ENCODE data around the gene ZNF76.
"Not testable (repeated sequence)": the region's sequence is repeated elsewhere in the genome, so short reads cannot be mapped to it uniquely, and the experiment has no call there.

Gene ZNF76

DNA sequence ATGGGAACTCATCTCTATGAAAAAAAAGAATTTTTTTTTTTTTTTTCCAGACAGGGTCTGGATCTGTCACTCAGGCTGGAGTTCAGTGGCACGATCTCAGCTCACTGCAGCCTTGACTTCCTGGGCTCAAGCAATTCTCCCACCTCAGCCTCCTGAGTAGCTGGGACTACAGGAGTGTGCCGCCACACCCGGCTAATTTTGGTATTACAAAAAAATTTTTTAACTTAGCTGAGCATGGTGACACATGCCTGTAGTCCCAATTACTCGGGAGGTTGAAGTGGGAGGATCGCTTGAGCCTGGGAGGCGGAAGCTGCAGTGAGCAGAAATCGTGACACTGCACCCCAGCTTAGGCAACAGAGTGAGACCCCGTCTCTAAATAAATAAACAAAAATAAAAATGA is 45.6 kb downstream of the ZNF76 start:
- peak in 1 of 2 donors; percentile 47 for DNase-seq

DNA sequence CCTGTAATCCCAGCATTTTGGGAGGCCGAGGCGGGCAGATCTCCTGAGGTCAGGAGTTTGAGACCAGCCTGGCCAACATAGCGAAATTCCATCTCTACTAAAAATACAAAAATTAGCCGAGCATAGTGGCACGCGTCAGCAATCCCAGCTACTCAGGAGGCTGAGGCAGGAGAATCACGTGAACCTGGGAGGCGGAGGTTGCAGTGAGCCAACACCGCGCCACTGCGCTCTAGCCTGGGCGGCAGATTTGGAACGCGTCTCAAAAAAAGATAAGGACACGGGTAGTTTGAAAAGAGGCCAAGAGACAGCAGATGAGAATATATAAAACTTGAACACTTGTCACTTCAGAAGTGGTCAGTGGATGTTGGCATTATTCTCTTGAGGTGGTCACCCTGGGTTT is 47.6 kb downstream of the ZNF76 start:
- not testable (repeated sequence) for DNase-seq

DNA sequence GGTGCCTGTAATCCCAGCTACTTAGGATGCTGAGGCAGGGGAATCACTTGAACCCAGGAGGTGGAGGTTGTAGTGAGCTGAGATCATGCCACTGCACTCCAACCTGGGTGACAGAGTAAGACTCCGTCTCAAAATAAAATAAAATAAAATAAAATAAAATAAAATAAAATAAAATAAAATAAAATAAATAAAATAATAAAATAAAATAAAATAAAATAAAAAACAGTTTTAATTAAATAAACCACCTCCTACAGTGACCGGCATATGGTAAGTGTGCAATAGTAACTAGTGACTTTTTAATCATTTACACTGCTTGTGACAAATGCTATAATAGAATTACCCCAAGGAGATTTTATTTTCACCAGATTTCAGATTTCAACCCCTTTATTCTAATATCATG is 49.0 kb downstream of the ZNF76 start:
- not testable (repeated sequence) for DNase-seq

DNA sequence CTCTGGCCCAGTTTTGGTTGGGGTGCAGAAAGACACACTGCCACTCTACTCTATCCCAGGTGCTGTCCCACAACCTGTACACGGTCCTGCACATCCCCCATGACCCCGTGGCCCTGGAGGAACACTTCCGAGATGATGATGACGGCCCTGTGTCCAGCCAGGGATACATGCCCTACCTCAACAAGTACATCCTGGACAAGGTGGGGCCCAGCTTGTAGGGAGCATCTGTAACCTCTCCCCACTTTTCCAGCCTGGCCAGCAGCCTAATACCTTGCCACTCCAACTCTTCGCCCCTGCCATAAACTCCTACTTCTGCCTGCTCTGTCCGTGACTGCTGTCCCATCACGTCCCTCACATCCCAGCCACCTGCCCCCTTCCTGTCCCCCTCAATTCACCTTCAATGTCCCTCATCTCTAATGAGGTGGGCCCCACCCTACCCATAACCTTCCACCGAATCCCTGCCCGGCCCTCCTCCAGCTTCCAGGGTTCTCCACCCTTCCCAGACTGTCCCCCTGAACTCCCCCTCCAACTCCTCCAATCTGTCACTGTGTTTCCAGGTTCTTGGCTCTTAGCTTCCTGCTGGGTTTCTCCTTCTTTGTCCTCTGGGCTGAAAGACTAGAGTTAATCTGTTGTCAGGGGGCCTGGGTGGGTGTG is 50.2 kb downstream of the ZNF76 start:
- no peak for DNase-seq

DNA sequence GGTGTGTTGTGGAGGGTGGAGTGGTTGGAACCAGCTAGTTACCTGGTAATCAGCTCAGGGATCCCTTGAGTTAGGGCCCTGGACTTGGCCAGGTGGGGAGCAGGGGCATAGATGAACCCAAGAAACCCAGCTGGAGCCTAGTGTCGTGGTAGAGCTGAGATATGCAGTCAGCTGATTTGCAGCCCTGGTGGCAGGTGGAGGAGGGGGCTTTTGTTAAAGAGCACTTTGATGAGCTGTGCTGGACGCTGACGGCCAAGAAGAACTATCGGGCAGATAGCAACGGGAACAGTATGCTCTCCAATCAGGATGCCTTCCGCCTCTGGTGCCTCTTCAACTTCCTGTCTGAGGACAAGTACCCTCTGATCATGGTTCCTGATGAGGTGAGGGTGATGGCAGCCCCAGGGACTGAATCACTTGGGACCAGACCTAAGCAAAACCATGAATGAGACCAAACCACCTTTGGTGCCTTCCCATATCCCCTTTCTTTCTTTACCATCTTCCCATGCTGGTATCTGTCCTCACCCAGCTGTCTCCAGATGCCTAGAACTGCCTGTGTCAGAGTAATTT is 50.8 kb downstream of the ZNF76 start:
- DNase-seq = peak in 1 of 2 donors; percentile 27

DNA sequence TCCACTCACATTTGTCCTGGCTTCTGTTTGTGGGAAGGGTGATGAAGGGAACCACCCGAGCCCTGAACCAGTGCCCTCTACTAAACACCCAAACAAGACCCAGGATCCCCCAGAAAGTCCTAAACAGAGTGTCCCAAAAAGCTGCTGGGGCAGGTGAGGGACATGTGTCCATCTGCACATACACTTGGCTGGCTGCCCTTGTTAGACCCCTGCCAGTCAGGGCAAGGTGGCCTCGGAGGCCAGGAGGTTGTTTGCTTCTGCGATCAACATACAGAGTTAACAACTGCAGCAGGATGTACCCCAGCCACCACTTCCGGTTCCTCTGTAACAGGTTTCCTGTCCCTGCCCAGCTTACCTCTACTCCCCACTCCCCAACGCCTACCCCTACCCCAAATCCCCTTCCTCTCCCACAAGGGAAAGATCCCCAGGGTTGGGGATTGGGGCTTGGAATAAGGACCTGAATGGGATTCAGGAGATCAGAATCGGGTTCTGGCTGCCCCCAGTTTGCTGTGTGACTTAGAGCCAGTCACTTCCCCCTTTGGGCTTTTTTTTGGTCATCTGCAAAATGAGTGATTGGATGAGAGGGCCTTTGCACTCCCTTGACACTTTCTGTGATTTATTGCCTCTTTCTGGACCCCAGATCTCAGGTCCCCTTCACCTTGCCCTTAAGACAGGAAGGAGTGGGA is 52.0 kb downstream of the ZNF76 start:
- DNase-seq = peak; percentile 56 to 66

DNA sequence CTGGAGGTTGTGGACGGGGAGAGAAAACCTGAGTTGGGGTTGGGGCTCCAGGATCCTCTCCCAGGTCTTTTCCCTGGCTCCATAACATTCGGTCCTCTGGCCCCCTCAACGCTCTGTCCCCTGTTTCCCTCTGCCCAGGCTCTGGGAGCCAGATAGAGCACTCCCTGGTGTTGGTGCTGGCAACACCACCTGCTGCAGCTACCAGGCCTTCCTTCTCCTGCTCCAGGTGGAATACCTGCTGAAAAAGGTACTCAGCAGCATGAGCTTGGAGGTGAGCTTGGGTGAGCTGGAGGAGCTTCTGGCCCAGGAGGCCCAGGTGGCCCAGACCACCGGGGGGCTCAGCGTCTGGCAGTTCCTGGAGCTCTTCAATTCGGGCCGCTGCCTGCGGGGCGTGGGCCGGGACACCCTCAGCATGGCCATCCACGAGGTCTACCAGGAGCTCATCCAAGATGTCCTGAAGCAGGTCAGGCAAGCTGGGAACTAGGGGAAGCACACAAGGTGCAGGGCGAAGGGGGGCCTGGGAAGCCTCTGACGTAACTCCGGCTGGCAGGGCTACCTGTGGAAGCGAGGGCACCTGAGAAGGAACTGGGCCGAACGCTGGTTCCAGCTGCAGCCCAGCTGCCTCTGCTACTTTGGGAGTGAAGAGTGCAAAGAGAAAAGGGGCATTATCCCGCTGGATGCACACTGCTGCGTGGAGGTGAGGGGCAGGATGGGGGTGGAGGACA is 52.7 kb downstream of the ZNF76 start:
- DNase-seq = no peak

DNA sequence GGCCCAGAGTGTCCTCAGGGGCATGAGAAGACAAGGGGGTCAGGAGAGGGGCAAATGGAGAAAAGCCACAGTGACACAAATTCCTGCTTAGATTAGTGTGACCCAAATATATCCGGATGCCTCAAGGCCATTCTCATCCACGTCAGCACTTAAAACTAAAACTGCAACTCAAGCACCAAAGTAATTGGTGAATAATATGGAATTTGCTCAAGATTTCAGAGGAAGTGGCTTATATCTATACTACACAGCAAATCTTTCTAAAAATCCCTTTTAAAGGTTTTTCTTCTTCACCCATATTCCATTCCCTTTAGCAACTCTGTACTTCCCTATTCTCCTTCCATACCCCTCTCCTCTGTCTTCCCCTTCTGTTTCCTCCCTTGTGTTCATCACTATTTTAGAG is 53.3 kb downstream of the ZNF76 start:
- no peak for DNase-seq

DNA sequence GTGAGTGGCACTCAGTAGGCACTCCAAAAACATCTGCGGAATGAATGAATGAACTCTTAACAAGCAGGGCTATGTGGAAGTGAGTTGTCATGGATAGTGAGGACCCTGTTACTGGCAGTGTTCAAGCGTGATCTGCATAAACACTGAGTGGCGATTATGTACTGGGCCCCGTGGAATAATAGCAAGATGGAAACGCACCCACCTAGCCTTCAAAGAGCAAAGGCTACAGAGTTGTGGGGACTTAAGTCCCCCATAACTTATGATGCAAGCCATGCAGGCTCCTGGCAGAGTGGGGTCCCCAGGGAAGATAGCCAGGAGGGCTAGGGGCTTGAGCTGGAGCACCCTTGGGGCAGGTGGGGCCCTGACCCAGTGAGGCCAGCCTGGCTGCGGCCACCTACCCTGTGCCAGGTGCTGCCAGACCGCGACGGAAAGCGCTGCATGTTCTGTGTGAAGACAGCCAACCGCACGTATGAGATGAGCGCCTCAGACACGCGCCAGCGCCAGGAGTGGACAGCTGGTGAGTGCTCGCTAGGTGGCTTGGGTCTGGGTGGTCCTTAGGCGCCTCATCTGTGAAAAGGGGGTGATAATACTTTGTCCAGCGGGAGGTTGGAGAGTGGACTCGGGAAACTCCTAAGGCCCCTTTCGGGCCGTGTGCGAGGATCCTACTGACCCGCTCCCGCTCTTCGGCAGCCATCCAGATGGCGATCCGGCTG is 58.1 kb downstream of the ZNF76 start:
- no peak for DNase-seq

DNA sequence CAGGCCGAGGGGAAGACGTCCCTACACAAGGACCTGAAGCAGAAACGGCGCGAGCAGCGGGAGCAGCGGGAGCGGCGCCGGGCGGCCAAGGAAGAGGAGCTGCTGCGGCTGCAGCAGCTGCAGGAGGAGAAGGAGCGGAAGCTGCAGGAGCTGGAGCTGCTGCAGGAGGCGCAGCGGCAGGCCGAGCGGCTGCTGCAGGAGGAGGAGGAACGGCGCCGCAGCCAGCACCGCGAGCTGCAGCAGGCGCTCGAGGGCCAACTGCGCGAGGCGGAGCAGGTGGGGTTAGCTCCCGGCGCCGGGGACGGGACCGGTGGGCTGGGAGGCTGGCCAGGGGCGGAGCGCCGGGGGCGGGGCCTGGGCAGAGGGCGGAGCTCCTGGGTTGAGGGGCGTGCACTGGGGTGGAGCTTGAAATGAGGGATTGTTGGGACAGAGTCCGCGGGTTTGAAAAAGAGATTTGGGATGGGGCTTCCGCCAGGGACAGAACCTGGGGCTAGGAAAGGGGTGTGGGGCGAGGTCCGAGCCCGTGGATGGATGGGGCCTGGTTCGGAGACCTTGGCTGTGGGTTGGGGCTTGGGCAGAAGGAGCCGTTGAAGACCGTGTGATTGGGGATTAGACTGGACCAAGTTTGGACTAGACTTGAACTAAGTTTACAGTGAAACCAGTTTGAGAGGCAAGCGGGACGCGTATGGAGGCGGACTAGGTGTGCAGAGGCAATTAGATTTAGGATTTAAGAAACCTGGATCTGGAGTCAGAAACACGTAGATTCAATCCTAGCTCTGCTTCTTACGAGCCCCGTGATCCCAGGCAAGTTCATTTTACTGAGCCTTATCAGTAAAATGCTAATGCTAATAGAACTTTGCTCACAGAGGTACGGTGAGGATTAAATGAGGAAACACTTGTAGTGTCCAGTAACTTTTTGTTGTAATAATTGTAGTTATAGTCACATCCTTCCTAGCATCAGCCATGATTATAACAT is 58.9 kb downstream of the ZNF76 start:
- no peak for DNase-seq

DNA sequence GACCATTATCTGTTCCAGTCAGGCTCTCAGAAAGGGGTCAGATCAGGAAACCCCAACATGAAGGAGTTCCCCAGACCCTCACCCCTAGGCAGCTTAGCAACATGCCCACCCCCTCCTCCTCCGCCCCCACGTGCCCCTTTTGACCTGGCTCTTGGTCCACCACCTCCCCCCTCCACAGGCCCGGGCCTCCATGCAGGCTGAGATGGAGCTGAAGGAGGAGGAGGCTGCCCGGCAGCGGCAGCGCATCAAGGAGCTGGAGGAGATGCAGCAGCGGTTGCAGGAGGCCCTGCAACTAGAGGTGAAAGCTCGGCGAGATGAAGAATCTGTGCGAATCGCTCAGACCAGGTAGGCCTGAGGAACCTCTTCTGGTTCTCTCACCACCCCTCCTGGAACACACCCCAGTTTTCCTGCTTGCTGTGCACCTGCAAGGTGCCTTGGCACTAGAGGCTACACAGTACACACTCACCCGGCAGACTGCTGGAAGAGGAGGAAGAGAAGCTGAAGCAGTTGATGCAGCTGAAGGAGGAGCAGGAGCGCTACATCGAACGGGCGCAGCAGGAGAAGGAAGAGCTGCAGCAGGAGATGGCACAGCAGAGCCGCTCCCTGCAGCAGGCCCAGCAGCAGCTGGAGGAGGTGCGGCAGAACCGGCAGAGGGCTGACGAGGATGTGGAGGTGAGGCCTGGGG is 60.0 kb downstream of the ZNF76 start:
- no peak for DNase-seq

DNA sequence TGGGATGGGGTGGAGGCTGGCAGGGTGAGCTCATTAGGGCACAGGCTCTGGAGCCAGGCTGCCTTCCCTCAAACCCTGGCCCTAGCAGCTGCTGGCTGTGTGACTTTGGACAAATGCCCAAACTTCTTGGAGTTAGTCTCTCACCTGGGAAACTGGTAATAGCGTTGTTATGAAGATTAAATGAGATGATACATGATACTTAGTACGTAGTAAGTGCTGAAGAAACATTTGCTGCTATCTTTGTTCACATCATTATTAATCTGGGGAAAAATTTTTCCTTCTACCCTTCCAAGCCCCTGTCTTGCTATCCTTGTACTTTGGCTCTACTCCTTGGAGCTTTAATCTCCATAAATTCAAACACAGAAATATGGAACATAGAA is 60.5 kb downstream of the ZNF76 start:
- no peak for DNase-seq

DNA sequence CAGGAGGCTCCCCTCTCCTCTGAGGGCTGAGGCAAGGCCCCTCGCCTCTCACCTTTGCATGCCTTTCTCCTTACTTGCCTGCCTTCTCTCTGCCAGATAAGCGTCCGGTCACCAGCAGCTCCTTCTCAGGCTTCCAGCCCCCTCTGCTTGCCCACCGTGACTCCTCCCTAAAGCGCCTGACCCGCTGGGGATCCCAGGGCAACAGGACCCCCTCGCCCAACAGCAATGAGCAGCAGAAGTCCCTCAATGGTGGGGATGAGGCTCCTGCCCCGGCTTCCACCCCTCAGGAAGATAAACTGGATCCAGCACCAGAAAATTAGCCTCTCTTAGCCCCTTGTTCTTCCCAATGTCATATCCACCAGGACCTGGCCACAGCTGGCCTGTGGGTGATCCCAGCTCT is 61.6 kb downstream of the ZNF76 start:
- DNase-seq = no peak

DNA sequence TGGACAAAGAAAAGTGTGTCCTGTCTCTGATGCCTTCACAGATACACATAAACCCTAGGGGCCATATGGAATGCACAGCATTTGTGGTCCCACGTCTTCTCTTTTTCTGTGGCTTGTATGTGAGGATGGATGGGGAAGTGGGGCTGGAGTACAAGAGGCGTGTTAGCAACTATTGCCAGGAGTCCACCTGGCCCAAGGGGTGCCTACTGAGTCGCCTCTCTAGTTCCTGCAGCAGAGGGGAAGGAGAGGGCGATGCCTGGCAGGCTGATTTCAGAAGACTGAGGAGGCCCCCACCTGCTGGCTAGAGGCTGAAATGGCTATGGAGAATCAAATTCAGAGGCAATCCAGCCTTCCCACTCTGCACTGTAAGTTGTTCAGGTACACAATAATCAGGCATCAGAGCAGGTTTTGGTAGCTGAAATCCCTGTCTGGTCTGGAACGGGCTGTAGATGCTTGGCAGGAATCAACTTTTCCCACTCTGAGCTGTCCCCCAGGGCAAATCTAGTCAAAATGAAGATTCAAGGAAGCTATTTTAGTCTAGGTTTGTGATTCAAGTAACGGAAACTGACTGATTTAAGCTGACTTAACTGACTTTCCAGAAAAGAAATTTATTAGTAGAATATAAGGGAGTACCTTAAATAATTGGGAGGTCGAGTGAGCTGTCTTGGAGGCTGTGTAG is 68.0 kb downstream of the ZNF76 start:
- peak; percentile 75 to 83 for DNase-seq

DNA sequence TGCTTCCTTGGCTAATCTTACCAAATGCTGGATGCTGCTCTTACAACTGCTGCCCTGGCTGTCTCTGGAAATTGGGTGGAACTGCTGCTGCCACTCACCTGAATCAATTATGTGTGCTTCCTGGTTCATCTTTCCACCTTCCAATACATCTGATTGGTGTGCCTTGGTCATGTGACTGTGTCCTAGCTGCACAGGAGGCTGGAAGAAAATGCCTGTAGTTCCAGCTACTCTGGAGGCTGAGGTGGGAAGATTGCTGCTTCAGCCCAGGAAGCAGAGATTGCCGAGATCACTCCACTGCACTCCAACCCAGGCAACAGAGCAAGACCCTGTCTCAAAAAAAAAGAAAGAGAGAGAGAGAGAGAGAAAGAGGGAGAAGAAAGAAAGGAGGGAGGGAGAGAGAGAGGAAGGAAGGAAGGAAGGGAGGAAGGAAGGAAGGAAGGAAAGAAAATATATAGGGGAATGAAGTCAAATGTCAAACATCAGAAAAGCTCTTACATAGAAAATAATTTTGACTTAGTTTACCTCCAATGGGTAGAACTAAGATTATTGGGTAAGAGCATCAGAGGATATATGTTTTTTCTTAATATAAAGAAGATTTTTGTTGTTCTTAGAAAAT is 68.7 kb downstream of the ZNF76 start:
- DNase-seq = no peak

DNA sequence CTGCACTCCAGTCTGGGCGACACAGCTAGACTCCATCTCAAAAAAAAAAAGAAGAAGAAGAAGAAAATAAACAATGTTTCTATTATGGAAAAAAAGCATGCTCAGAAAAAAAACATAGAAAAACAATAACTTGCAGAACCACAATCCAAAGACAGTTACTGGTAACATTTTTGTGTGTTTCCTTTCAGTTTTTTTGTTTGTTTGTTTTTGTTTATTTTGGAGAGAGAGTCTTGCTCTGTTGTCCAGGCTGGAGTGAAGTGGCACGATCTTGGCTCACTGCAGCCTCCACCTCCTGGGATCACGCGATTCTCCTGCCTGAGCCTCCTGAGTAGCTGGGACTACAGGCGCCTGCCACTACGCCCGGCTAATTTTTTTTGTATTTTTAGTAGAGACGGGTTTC is 69.4 kb downstream of the ZNF76 start:
- not testable (repeated sequence) for DNase-seq

DNA sequence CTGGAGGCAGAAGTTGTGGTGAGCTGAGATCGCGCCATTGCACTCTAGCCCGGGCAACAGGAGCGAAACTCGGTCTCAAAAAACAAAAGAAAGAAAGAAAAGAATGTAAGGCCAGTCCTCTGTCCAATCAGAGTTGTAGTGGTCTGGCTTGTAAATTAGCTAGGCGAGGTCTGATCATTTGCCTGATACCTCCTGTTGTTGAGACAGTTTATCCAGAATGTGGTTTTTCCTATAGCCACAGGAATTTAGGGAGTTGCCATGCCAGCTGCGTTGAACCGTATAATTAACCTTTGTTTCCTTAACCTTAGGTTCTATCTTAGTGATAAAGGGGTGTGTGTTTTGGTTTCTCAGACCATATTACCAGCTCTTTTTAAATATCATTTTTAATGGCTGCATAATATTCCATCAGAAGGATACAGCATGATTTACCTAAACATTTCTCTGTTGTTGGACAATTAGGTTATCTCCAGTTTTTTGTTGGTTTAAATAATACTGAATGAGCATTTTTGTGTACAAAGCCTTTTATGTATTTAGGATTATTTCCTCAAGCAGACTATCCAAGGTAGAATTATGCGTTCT is 71.1 kb downstream of the ZNF76 start:
- DNase-seq = no peak

DNA sequence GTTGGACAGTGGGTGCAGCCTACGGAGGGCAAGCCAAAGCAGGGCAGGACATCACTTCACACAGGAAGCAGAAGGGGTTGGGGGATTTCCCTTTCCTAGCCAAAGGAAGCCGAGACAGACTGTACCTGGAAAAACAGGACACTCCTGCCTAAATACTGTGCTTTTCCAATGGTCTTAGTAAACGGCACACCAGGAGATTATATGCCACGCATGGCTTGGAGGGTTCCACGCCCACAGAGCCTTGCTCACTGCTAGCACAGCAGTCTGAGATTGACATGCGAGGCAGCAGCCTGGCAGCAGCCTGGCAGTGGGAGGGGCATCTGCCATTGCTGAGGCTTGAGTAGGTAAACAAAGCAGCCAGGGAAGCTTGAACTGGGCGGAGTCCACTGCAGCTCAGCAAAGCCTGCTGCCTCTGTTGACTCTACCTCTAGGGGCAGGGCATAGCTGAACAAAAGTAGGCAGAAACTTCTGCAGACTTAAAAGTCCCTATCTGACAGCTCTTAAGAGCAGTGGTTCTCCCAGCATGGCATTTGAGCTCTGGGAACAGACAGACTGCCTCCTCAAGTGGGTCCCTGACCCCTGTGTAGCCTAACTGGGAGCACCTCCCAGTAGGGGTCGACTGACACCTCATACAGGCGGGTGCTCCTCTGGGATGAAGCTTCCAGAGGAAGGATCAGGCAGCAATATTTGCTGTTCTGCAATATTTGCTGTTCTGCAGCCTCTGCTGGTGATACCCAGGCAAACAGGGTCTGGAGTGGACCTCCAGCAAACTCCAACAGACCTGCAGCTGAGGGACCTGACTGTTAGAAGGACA is 72.7 kb downstream of the ZNF76 start:
- peak; percentile 64 to 76 for DNase-seq

DNA sequence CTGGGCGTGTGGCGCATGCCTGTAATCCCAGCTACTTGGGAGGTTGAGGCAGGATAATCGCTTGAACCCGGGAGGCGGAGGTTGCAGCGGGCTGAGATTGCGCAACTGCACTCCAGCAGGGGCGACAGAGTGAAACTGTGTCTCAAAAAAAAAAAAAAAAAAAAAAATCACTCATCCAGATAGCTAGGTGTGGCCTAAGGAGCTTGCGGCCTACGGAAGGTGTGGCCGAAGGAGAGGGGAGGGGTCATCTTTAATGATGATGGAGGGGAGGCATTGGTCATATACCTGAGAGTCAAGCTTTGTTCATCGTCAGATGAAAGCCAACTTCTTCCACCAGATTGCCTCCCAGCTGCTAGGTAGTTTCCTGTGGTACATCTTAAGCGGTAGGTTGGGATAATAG is 82.0 kb downstream of the ZNF76 start:
- DNase-seq = no peak

All from CD4-positive, alpha-beta T cell treated with Interferon alpha-2 for 1 hour (primary cell).